Activated naive CD8-positive, alpha-beta T cell treated with anti-CD3 and anti-CD28 coated beads for 36 hours (primary cell): Measurements from ENCODE around the gene TMOD2. TPM values are rescaled to one million over a fixed set of nuclear protein-coding genes. Genes with fewer than 3 reads are reported as not detected.

ENCODE experiments used
- DNase-seq: peaks from one replicate; pipeline ENCODE4 v3.0.0; 2021
- H3K27ac Mint-ChIP-seq: one replicate; pipeline ENCODE4 v1.8.0; 2022; ENCODE audit warnings: mild to moderate bottlenecking, moderate library complexity, mixed read lengths
- H3K27me3 Mint-ChIP-seq: one replicate; pipeline ENCODE4 v1.8.0; 2022; ENCODE audit warnings: mild to moderate bottlenecking, mixed read lengths
- H3K36me3 Mint-ChIP-seq: one replicate; pipeline ENCODE4 v1.8.0; 2021; ENCODE audit warnings: mild to moderate bottlenecking, mixed read lengths
- H3K4me1 Mint-ChIP-seq: one replicate; pipeline ENCODE4 v1.8.0; 2021; ENCODE audit warnings: mixed read lengths
- H3K4me3 Mint-ChIP-seq: one replicate; pipeline ENCODE4 v1.8.0; 2022; ENCODE audit warnings: mild to moderate bottlenecking, moderate library complexity, mixed read lengths
- H3K9me3 Mint-ChIP-seq: one replicate; pipeline ENCODE4 v1.8.0; 2022; ENCODE audit warnings: mixed read lengths
- total RNA-seq, 2 experiments: library from RNA; stranded (reverse); gene quantifications; one replicate each; pipeline ENCODE4 v1.2.3, GENCODE V29; 2021

Gene TMOD2
- total RNA-seq, 2 experiments from 2014 or later, result 4.2 to 4.8 TPM

- Mint-ChIP-seq H3K4me1 (no peaks in the 10 kb centered on the region), H3K27ac (no peak overlapping the region), H3K36me3 (peaks cover 6% of the 10 kb centered on the region), H3K27me3 (no peaks in the 10 kb centered on the region), H3K9me3 (no peaks in the 10 kb centered on the region), H3K4me3 (no peak overlapping the region)
- DNase-seq, result no peak
Observed at GRCh38 chr15:51803965-51804364, 52.6 kb downstream of the TMOD2 start.

- Mint-ChIP-seq H3K27me3 (no peaks in the 10 kb centered on the region), H3K36me3 (peaks cover 6% of the 10 kb centered on the region), H3K4me3 (no peak overlapping the region), H3K27ac (no peak overlapping the region), H3K4me1 (no peaks in the 10 kb centered on the region), H3K9me3 (no peaks in the 10 kb centered on the region)
- no peak for DNase-seq
Observed at GRCh38 chr15:51806123-51806522, 54.7 kb downstream of the TMOD2 start.

- H3K36me3 Mint-ChIP-seq, result peaks cover 6% of the 10 kb centered on the region
- DNase-seq, result no peak
- no peaks in the 10 kb centered on the region for H3K9me3 Mint-ChIP-seq
- H3K4me3 Mint-ChIP-seq, result no peak overlapping the region
- no peak overlapping the region for H3K27ac Mint-ChIP-seq
- H3K4me1 Mint-ChIP-seq, result no peaks in the 10 kb centered on the region
- no peaks in the 10 kb centered on the region for H3K27me3 Mint-ChIP-seq
Observed at GRCh38 chr15:51809457-51809856, 58.1 kb downstream of the TMOD2 start.

GRCh38 chr15:51812598-51812997, 61.2 kb downstream of the TMOD2 start:
- no peaks in the 10 kb centered on the region for H3K4me1 Mint-ChIP-seq
- no peak for DNase-seq
- no peak overlapping the region for H3K27ac Mint-ChIP-seq
- H3K9me3 Mint-ChIP-seq, result no peaks in the 10 kb centered on the region
- H3K4me3 Mint-ChIP-seq, result no peak overlapping the region
- peaks cover 2% of the 10 kb centered on the region for H3K36me3 Mint-ChIP-seq
- H3K27me3 Mint-ChIP-seq, result no peaks in the 10 kb centered on the region

- H3K36me3 Mint-ChIP-seq, result peaks cover 4% of the 10 kb centered on the region
- DNase-seq, result no peak
- H3K27ac Mint-ChIP-seq, result no peak overlapping the region
- H3K27me3 Mint-ChIP-seq, result no peaks in the 10 kb centered on the region
- H3K9me3 Mint-ChIP-seq, result peaks cover 2% of the 10 kb centered on the region
- H3K4me3 Mint-ChIP-seq, result no peak overlapping the region
- H3K4me1 Mint-ChIP-seq, result no peaks in the 10 kb centered on the region
Observed at GRCh38 chr15:51814606-51815005, 63.2 kb downstream of the TMOD2 start.

GRCh38 chr15:51816611-51817010, 65.2 kb downstream of the TMOD2 start:
- peaks cover 16% of the 10 kb centered on the region for H3K36me3 Mint-ChIP-seq
- H3K4me1 Mint-ChIP-seq, result no peaks in the 10 kb centered on the region
- no peak overlapping the region for H3K4me3 Mint-ChIP-seq
- H3K9me3 Mint-ChIP-seq, result peaks cover 17% of the 10 kb centered on the region
- H3K27me3 Mint-ChIP-seq, result no peaks in the 10 kb centered on the region
- H3K27ac Mint-ChIP-seq, result no peak overlapping the region
- DNase-seq, result no peak

- Mint-ChIP-seq H3K27ac (no peak overlapping the region), H3K27me3 (no peaks in the 10 kb centered on the region), H3K9me3 (peaks cover 18% of the 10 kb centered on the region)
Observed at GRCh38 chr15:51818150-51818549, 66.8 kb downstream of the TMOD2 start.

GRCh38 chr15:51825698-51826097, 74.3 kb downstream of the TMOD2 start:
- Mint-ChIP-seq H3K36me3 (peaks cover 7% of the 10 kb centered on the region), H3K27ac (no peak overlapping the region), H3K9me3 (peaks cover 9% of the 10 kb centered on the region), H3K4me1 (peaks cover 5% of the 10 kb centered on the region), H3K27me3 (no peaks in the 10 kb centered on the region), H3K4me3 (no peak overlapping the region)
- no peak for DNase-seq

More at GRCh38 chr15:51818150-51818549, 66.8 kb downstream of the TMOD2 start:
- H3K4me3 Mint-ChIP-seq, result no peak overlapping the region
- DNase-seq, result no peak
- no peaks in the 10 kb centered on the region for H3K4me1 Mint-ChIP-seq
- H3K36me3 Mint-ChIP-seq, result peaks cover 16% of the 10 kb centered on the region

- H3K27me3 Mint-ChIP-seq, result no peaks in the 10 kb centered on the region
- peak overlapping the region; percentile 95 for H3K4me3 Mint-ChIP-seq
- no peak overlapping the region for H3K27ac Mint-ChIP-seq
Observed at GRCh38 chr15:51828621-51829375, 77.4 kb downstream of the TMOD2 start.

GRCh38 chr15:51829376-51830275, 78.2 kb downstream of the TMOD2 start, which contains the start of gene TMOD3:
TMOD3 (plus strand) TSS chr15:51829653; CDS start chr15:51862885, 33,232 bp downstream.
- peak; percentile 90 for DNase-seq
- no peaks in the 10 kb centered on the region for H3K27me3 Mint-ChIP-seq
- peak within 1 kb of the TSS; percentile 95 for H3K4me3 Mint-ChIP-seq
- peaks cover 30% of the 10 kb centered on the region for H3K4me1 Mint-ChIP-seq
- no peaks in the 10 kb centered on the region for H3K9me3 Mint-ChIP-seq
- H3K27ac Mint-ChIP-seq, result peak within 1 kb of the TSS; percentile 87
- peaks cover 4% of the 10 kb centered on the region for H3K36me3 Mint-ChIP-seq

More at GRCh38 chr15:51828621-51829375, 77.4 kb downstream of the TMOD2 start:
- Mint-ChIP-seq H3K36me3 (peaks cover 4% of the 10 kb centered on the region), H3K4me1 (peaks cover 27% of the 10 kb centered on the region), H3K9me3 (no peaks in the 10 kb centered on the region)
- DNase-seq, result no peak

- peak overlapping the region; percentile 95 for H3K4me3 Mint-ChIP-seq
- peak overlapping the region; percentile 84 for H3K27ac Mint-ChIP-seq
- no peak for DNase-seq
- H3K4me1 Mint-ChIP-seq, result peaks cover 34% of the 10 kb centered on the region
- peaks cover 5% of the 10 kb centered on the region for H3K36me3 Mint-ChIP-seq
- H3K27me3 Mint-ChIP-seq, result no peaks in the 10 kb centered on the region
- no peaks in the 10 kb centered on the region for H3K9me3 Mint-ChIP-seq
Observed at GRCh38 chr15:51830276-51830806, 78.9 kb downstream of the TMOD2 start.

GRCh38 chr15:51833772-51834171, 82.4 kb downstream of the TMOD2 start:
- peaks cover 54% of the 10 kb centered on the region for H3K4me1 Mint-ChIP-seq
- H3K36me3 Mint-ChIP-seq, result peaks cover 10% of the 10 kb centered on the region
- no peak for DNase-seq
- no peaks in the 10 kb centered on the region for H3K9me3 Mint-ChIP-seq
- no peaks in the 10 kb centered on the region for H3K27me3 Mint-ChIP-seq
- H3K27ac Mint-ChIP-seq, result no peak overlapping the region
- no peak overlapping the region for H3K4me3 Mint-ChIP-seq

- H3K27me3 Mint-ChIP-seq, result no peaks in the 10 kb centered on the region
- H3K9me3 Mint-ChIP-seq, result no peaks in the 10 kb centered on the region
- peak overlapping the region; percentile 70 for H3K4me3 Mint-ChIP-seq
- peak overlapping the region; percentile 82 for H3K27ac Mint-ChIP-seq
- peaks cover 6% of the 10 kb centered on the region for H3K36me3 Mint-ChIP-seq
- peaks cover 62% of the 10 kb centered on the region for H3K4me1 Mint-ChIP-seq
- DNase-seq, result no peak
Observed at GRCh38 chr15:51837792-51838251, 86.4 kb downstream of the TMOD2 start.

GRCh38 chr15:51838270-51838669, 86.9 kb downstream of the TMOD2 start:
- Mint-ChIP-seq H3K4me3 (peak overlapping the region; percentile 70), H3K27ac (no peak overlapping the region), H3K27me3 (no peaks in the 10 kb centered on the region), H3K4me1 (peaks cover 64% of the 10 kb centered on the region), H3K36me3 (peaks cover 6% of the 10 kb centered on the region), H3K9me3 (no peaks in the 10 kb centered on the region)
- DNase-seq, result no peak

- Mint-ChIP-seq H3K4me1 (peaks cover 63% of the 10 kb centered on the region), H3K36me3 (peaks cover 5% of the 10 kb centered on the region), H3K4me3 (no peak overlapping the region), H3K9me3 (no peaks in the 10 kb centered on the region), H3K27ac (no peak overlapping the region), H3K27me3 (no peaks in the 10 kb centered on the region)
- no peak for DNase-seq
Observed at GRCh38 chr15:51840692-51841091, 89.3 kb downstream of the TMOD2 start.
